Keratinocyte (primary cell): ENCODE measurements around the gene SLC2A5.

ENCODE experiments used
- CTCF ChIP-seq, 3 experiments: IDR thresholded peaks in 1 of 3; conservative IDR thresholded peaks in 1 of 3; optimal IDR thresholded peaks in 1 of 3; 2 replicates in 2 of 3; 3 replicates in 1 of 3; pipeline versions ENCODE3 to v1.5.1; 2011; ENCODE audit warnings: low read length in 3 of 3, mild to moderate bottlenecking in 3 of 3, moderate library complexity in 2 of 3, control low read depth in 1 of 3, inconsistent platforms in 1 of 3; ENCODE audit not compliant: insufficient read depth in 2 of 3; ENCODE audit errors: extremely low read depth in 1 of 3
- EZH2 ChIP-seq: IDR thresholded peaks from one replicate; pipeline ENCODE4 v1.6.1; 2012; ENCODE audit warnings: inconsistent platforms, mild to moderate bottlenecking, low read length, moderate library complexity

DNA sequence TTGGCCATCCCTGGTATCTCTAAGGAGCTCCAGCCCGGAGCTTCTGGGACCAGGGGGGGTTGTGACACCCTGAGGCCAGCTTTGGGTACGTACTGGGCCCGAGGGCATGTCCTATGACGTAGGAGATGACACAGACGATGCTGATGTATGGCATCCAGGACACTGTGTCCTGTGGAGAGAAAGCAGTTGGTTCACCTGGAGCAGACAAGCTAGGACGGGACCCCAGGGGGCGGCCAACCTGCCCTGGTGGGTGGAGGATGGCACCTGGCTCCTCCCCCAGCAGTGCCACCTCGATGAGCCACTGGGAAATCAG, 31.1 kb downstream of the SLC2A5 start:
- no peak for TF ChIP-seq CTCF (optimal IDR thresholded peaks at IDR 0.05 in 1 of 3, IDR thresholded peaks at IDR 0.05 in 1 of 3, conservative IDR thresholded peaks at IDR 0.05 in 1 of 3; ENCODE audit: extremely low read depth in 1 of 3, insufficient read depth in 2 of 3, low read length in 3 of 3)
- TF ChIP-seq EZH2: no peak
